Measurements from ENCODE around the gene RAB11A. TPM values are rescaled to one million over a fixed set of nuclear protein-coding genes. Genes with fewer than 3 reads are reported as not detected.
A peak's percentile ranks its signal among the peaks of the same experiment; 100 is the strongest.

RAB11A gene
- total and polyA plus RNA-seq, 9 of the 15 experiments (the other 6 are each of a cell fraction or from before 2014, with no cell fraction given), result 129 to 369 (median 245) TPM

DNA sequence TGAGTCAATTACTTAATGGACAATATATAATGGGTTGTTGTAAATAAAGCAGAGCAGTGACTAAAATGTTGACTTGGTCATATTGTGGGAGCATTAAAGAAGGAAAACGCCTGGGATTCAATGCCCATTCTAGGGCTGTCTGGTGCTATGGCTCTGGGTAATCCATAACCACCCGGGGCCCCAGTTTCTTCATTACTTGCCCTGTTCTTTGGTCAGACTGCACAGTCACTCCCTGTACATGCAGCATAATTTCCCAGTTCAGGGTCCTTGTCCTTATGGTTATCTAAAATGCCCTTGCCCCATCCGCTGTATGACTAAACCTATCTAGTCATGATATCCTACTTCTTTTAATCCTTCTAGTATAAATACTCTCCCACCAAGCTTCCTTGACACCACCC is 49.7 kb upstream of the RAB11A start (continued):
- TF ChIP-seq, protein P1, sequence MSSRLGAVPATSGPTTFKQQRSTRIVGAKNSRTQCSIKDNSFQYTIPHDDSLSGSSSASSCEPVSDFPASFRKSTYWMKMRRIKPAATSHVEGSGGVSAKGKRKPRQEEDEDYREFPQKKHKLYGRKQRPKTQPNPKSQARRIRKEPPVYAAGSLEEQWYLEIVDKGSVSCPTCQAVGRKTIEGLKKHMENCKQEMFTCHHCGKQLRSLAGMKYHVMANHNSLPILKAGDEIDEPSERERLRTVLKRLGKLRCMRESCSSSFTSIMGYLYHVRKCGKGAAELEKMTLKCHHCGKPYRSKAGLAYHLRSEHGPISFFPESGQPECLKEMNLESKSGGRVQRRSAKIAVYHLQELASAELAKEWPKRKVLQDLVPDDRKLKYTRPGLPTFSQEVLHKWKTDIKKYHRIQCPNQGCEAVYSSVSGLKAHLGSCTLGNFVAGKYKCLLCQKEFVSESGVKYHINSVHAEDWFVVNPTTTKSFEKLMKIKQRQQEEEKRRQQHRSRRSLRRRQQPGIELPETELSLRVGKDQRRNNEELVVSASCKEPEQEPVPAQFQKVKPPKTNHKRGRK (tag; IDR thresholded peaks at IDR 0.05), result no peak
- no peak for TF ChIP-seq HNRNPUL1 (IDR thresholded peaks at IDR 0.05; ENCODE audit: low read length)
- TF ChIP-seq, protein P2, sequence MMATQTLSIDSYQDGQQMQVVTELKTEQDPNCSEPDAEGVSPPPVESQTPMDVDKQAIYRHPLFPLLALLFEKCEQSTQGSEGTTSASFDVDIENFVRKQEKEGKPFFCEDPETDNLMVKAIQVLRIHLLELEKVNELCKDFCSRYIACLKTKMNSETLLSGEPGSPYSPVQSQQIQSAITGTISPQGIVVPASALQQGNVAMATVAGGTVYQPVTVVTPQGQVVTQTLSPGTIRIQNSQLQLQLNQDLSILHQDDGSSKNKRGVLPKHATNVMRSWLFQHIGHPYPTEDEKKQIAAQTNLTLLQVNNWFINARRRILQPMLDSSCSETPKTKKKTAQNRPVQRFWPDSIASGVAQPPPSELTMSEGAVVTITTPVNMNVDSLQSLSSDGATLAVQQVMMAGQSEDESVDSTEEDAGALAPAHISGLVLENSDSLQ (IDR thresholded peaks at IDR 0.05), result no peak
- TF ChIP-seq MCM5 (IDR thresholded peaks at IDR 0.05; ENCODE audit: low read depth), result no peak
- TF ChIP-seq TBP (optimal IDR thresholded peaks at IDR 0.05; ENCODE audit: low read depth, low read length), result peak; percentile 32
- no peak for TF ChIP-seq GTF2E2 (tag; IDR thresholded peaks at IDR 0.05)
- peak; percentile 48 for TF ChIP-seq NEUROD1 (IDR thresholded peaks at IDR 0.05; ENCODE audit: borderline replicate concordance, low read depth, low read length, partially characterized antibody)
- no peak for TF ChIP-seq EGR1 (conservative IDR thresholded peaks at IDR 0.05)
- no peak for TF ChIP-seq ZNF644 (tag; IDR thresholded peaks at IDR 0.05; ENCODE audit: low read depth)
- TF ChIP-seq NRF1 (conservative IDR thresholded peaks at IDR 0.05 in 1 of 2, IDR thresholded peaks at IDR 0.05 in 1 of 2), result no peak
- TF ChIP-seq ZNF431 (CRISPR knock-in tag; IDR thresholded peaks at IDR 0.05), result no peak
- peak; percentile 54 for TF ChIP-seq MTA2 (IDR thresholded peaks at IDR 0.05; ENCODE audit: low read depth)
- TF ChIP-seq NCOA2 (IDR thresholded peaks at IDR 0.05; ENCODE audit: partially characterized antibody in 2 of 2), result no peak
- peak; percentile 95 for TF ChIP-seq ZNF316 (IDR thresholded peaks at IDR 0.05)
- 0 out of 4 replicates have a peak, but pooled peaks of 1 of the 2 experiments have one; percentile 49 for TF ChIP-seq ETV6 (IDR thresholded peaks at IDR 0.05; ENCODE audit: borderline replicate concordance in 1 of 2, low read depth in 2 of 2, low read length in 1 of 2)
- no peak for TF ChIP-seq ETV6 (CRISPR knock-in tag; IDR thresholded peaks at IDR 0.05; ENCODE audit: borderline replicate concordance)
- no peak for TF ChIP-seq PHF21A (IDR thresholded peaks at IDR 0.05; ENCODE audit: borderline replicate concordance, low read depth)
- peak; percentile 19; the same call in 1 of the 2 replicates for TF ChIP-seq RNF2 (IDR thresholded peaks at IDR 0.05)
- TF ChIP-seq HNRNPH1 (optimal IDR thresholded peaks at IDR 0.05; ENCODE audit: low read depth, low read length), result no peak
- TF ChIP-seq SRSF1 (IDR thresholded peaks at IDR 0.05; ENCODE audit: low read depth, low read length), result no peak
- TF ChIP-seq, protein P3, sequence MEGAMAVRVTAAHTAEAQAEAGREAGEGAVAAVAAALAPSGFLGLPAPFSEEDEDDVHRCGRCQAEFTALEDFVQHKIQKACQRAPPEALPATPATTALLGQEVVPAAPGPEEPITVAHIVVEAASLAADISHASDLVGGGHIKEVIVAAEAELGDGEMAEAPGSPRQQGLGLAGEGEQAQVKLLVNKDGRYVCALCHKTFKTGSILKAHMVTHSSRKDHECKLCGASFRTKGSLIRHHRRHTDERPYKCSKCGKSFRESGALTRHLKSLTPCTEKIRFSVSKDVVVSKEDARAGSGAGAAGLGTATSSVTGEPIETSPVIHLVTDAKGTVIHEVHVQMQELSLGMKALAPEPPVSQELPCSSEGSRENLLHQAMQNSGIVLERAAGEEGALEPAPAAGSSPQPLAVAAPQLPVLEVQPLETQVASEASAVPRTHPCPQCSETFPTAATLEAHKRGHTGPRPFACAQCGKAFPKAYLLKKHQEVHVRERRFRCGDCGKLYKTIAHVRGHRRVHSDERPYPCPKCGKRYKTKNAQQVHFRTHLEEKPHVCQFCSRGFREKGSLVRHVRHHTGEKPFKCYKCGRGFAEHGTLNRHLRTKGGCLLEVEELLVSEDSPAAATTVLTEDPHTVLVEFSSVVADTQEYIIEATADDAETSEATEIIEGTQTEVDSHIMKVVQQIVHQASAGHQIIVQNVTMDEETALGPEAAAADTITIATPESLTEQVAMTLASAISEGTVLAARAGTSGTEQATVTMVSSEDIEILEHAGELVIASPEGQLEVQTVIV (CRISPR knock-in tag; IDR thresholded peaks at IDR 0.05; ENCODE audit: borderline replicate concordance), result no peak
- TF ChIP-seq ZNF41 (CRISPR knock-in tag; conservative IDR thresholded peaks at IDR 0.05), result no peak
- no peak for TF ChIP-seq ZNF507 (tag; conservative IDR thresholded peaks at IDR 0.05)
- TF ChIP-seq TEAD2 (tag; IDR thresholded peaks at IDR 0.05), result no peak
- no peak for TF ChIP-seq ATF1 (CRISPR knock-in tag; IDR thresholded peaks at IDR 0.05)
- peak; percentile 1; the same call in 1 of the 2 replicates for TF ChIP-seq ATF1 (tag; IDR thresholded peaks at IDR 0.05)
- TF ChIP-seq ESRRA (IDR thresholded peaks at IDR 0.05; ENCODE audit: borderline replicate concordance, low read depth), result peak; percentile 46; the same call in 1 of the 2 replicates
- TF ChIP-seq HNRNPLL (IDR thresholded peaks at IDR 0.05; ENCODE audit: low read depth, low read length, poor library complexity, severe bottlenecking), result no peak
- no peak for TF ChIP-seq GABPB2 (CRISPR knock-in tag; conservative IDR thresholded peaks at IDR 0.05)

All from K562 (cell line).